Keratinocyte (primary cell): Measurements from ENCODE around the gene CORO1A. TPM values are rescaled to one million over a fixed set of nuclear protein-coding genes. Genes with fewer than 3 reads are reported as not detected.
"Not testable (repeated sequence)": the region's sequence is repeated elsewhere in the genome, so short reads cannot be mapped to it uniquely, and the experiment has no call there.

ENCODE experiments used
- DNase-seq: peaks from one replicate; pipeline ENCODE4 v3.0.0-alpha.2; 2011; ENCODE audit warnings: low read depth, missing footprints, low spot score
- FAIRE-seq: peaks from 2 replicates; lab custom pipeline; 2011; peaks lifted over from hg19 to GRCh38; lab: Jason Lieb, UNC
- H2AFZ ChIP-seq: 2 replicates; pipeline ENCODE4 v1.6.0; 2012; ENCODE audit warnings: low read length, control low read depth, inconsistent platforms; ENCODE audit not compliant: control insufficient read depth
- H3K27ac ChIP-seq: 2 replicates; pipeline ENCODE4 v1.5.1; 2011; ENCODE audit warnings: low read length; ENCODE audit not compliant: control insufficient read depth, insufficient read depth
- H3K27me3 ChIP-seq: 3 replicates; pipeline ENCODE4 v1.6.0; 2011; ENCODE audit warnings: low read length; ENCODE audit not compliant: control insufficient read depth, insufficient read depth; ENCODE audit errors: extremely low read depth
- H3K36me3 ChIP-seq, 2 experiments: 2 replicates in 1 of 2; 3 replicates in 1 of 2; pipeline ENCODE4 v1.5.1; 2011; ENCODE audit warnings: low read length in 2 of 2, mild to moderate bottlenecking in 1 of 2; ENCODE audit not compliant: control insufficient read depth in 2 of 2, insufficient read depth in 2 of 2; ENCODE audit errors: extremely low read depth in 1 of 2
- H3K4me1 ChIP-seq: 3 replicates; pipeline ENCODE4 v1.5.1; 2011; ENCODE audit warnings: low read length; ENCODE audit not compliant: control insufficient read depth, insufficient read depth; ENCODE audit errors: extremely low read depth
- H3K4me2 ChIP-seq: 3 replicates; pipeline ENCODE4 v1.6.0; 2011; ENCODE audit warnings: low read depth, low read length; ENCODE audit not compliant: control insufficient read depth, insufficient read depth; ENCODE audit errors: extremely low read depth
- H3K4me3 ChIP-seq, 3 experiments: fragments of 200-600 bp in 1 of 3; sonication (generic) in 1 of 3; 2 replicates in 2 of 3; 3 replicates in 1 of 3; pipeline ENCODE4 v1.5.1; 2011 to 2016; ENCODE audit warnings: low read length in 3 of 3, mild to moderate bottlenecking in 3 of 3, control low read depth in 2 of 3, inconsistent platforms in 1 of 3, low read depth in 1 of 3, mixed read lengths in 1 of 3, mixed run types in 1 of 3, moderate library complexity in 1 of 3; ENCODE audit not compliant: control insufficient read depth in 2 of 3, insufficient read depth in 2 of 3; ENCODE audit errors: extremely low read depth in 1 of 3
- H3K79me2 ChIP-seq: 2 replicates; pipeline ENCODE4 v1.6.0; 2012; ENCODE audit warnings: low read length; ENCODE audit not compliant: control insufficient read depth, insufficient read depth
- H3K9ac ChIP-seq: 3 replicates; pipeline ENCODE4 v1.6.0; 2011; ENCODE audit warnings: low read length; ENCODE audit not compliant: control insufficient read depth, insufficient read depth; ENCODE audit errors: extremely low read depth
- H3K9me1 ChIP-seq: 3 replicates; pipeline ENCODE4 v1.6.0; 2011; ENCODE audit warnings: low read length; ENCODE audit not compliant: control insufficient read depth, insufficient read depth; ENCODE audit errors: extremely low read depth
- H3K9me3 ChIP-seq: 2 replicates; pipeline ENCODE4 v1.5.1; 2012; ENCODE audit warnings: low read depth, low read length; ENCODE audit not compliant: control insufficient read depth
- H4K20me1 ChIP-seq: 3 replicates; pipeline ENCODE4 v1.6.0; 2011; ENCODE audit warnings: low read length; ENCODE audit not compliant: control insufficient read depth, insufficient read depth; ENCODE audit errors: extremely low read depth
- dilution Hi-C: fragments of 300-500 bp; cut with MboI; formaldehyde crosslinking; loops from one replicate; pipeline ENCODE4 v1.7.0; 2020; ENCODE audit warnings: low sequenced_read_pairs; ENCODE audit not compliant: extremely low pct_ligation_motif_present
- polyA plus RNA-seq, 5 experiments: library from polyadenylated mRNA; depleted of rRNA in 3 of 5; stranded (reverse) in 3 of 5; stranded (forward) in 1 of 5; unstranded in 1 of 5; fragments of >200 nt; gene quantifications; 1 replicate in 1 of 5; 2 replicates in 3 of 5; 3 replicates in 1 of 5; pipeline versions ENCODE4 v1.2.1 to v1.2.3, GENCODE V29; 2011 to 2012; ENCODE audit warnings: missing spikeins in 2 of 5, low read depth in 1 of 5, low replicate concordance in 1 of 5

CORO1A gene
- polyA plus RNA-seq, 1 donor (not counting 4 experiments of a cell fraction or from before 2014, with no cell fraction given), result 2.8 TPM

GRCh38 chr16:30194172-30194925 lies 10.9 kb downstream of the CORO1A start:
- H3K36me3 ChIP-seq, H4K20me1 ChIP-seq, H3K27ac ChIP-seq, H2AFZ ChIP-seq, FAIRE-seq, DNase-seq, H3K27me3 ChIP-seq, H3K79me2 ChIP-seq, H3K9me3 ChIP-seq, H3K9ac ChIP-seq, H3K9me1 ChIP-seq, H3K4me1 ChIP-seq, dilution Hi-C loops: not testable (repeated sequence)
- H3K4me2 ChIP-seq, result peak overlapping the region; percentile 56
- peak overlapping the region in 1 of 3 experiments; percentile 39 for H3K4me3 ChIP-seq

- H2AFZ ChIP-seq, H3K4me1 ChIP-seq, DNase-seq, H3K9ac ChIP-seq, H3K4me2 ChIP-seq, H3K79me2 ChIP-seq, H3K9me1 ChIP-seq, H4K20me1 ChIP-seq, H3K27me3 ChIP-seq, dilution Hi-C loops, H3K36me3 ChIP-seq, H3K9me3 ChIP-seq, H3K4me3 ChIP-seq, H3K27ac ChIP-seq, FAIRE-seq: not testable (repeated sequence)
These were observed 13.6 kb downstream of the CORO1A start for GRCh38 chr16:30197001-30197400.

GRCh38 chr16:30199049-30199448 lies 15.6 kb downstream of the CORO1A start, which contains the start of gene SULT1A3:
Gene SULT1A3 (plus strand): TSS chr16:30199255. CDS start chr16:30200729, 1,474 bp downstream.
- H4K20me1 ChIP-seq, DNase-seq, dilution Hi-C loops, H3K9ac ChIP-seq, H3K27ac ChIP-seq, H3K4me2 ChIP-seq, H3K36me3 ChIP-seq, H3K9me3 ChIP-seq, H3K27me3 ChIP-seq, H3K9me1 ChIP-seq, H3K79me2 ChIP-seq, H2AFZ ChIP-seq, H3K4me1 ChIP-seq, H3K4me3 ChIP-seq: not testable (repeated sequence)
- peak; percentile 72 for FAIRE-seq

- peak; percentile 81 for FAIRE-seq
- H3K4me2 ChIP-seq, result not testable (repeated sequence)
These were observed 16.4 kb downstream of the CORO1A start for GRCh38 chr16:30199608-30200343.

More at GRCh38 chr16:30199608-30200343, 16.4 kb downstream of the CORO1A start:
- H3K9ac ChIP-seq, H3K9me3 ChIP-seq, dilution Hi-C loops, H3K79me2 ChIP-seq, H3K27ac ChIP-seq, H3K36me3 ChIP-seq, H3K27me3 ChIP-seq, H2AFZ ChIP-seq, H4K20me1 ChIP-seq, DNase-seq, H3K4me1 ChIP-seq, H3K4me3 ChIP-seq, H3K9me1 ChIP-seq: not testable (repeated sequence)
